ENCODE data around the gene BICC1. TPM values are rescaled to one million over a fixed set of nuclear protein-coding genes. Genes with fewer than 3 reads are reported as not detected.

Gene BICC1
- total and polyA plus RNA-seq, 2 of the 4 experiments (the other 2 are of a cell fraction), result 5.7 to 42.5 TPM

- Histone ChIP-seq H3K23ac (ENCODE audit: low read depth, low read length) (no peak overlapping the region), H4K8ac (ENCODE audit: low read depth in 2 of 2, low read length in 2 of 2) (no peak overlapping the region), H2BK20ac (ENCODE audit: low read depth, low read length) (no peak overlapping the region), H4K20me1 (ENCODE audit: insufficient read depth, low read length) (no peaks in the 10 kb centered on the region; the same call in none of the 2 replicates), H2BK120ac (ENCODE audit: low read depth, low read length) (no peak overlapping the region), H3K36me3 (ENCODE audit: control insufficient read depth, insufficient read depth, low read length) (peaks cover 2% of the 10 kb centered on the region), H3K9ac (ENCODE audit: low read depth, low read length) (no peak overlapping the region), H2BK15ac (ENCODE audit: low read depth, low read length) (no peak overlapping the region), H3K9me3 (ENCODE audit: control insufficient read depth, insufficient read depth, low read length) (no peaks in the 10 kb centered on the region), H3K4ac (ENCODE audit: low read depth, low read length) (no peak overlapping the region), H3K14ac (replicated peaks; ENCODE audit: low read depth, low read length) (no peak overlapping the region), H4K5ac (ENCODE audit: low read depth, low read length) (no peak overlapping the region), H3K56ac (ENCODE audit: extremely low read depth, insufficient read depth, low read length) (no peak overlapping the region), H3K18ac (ENCODE audit: low read depth, low read length) (no peak overlapping the region), H4K91ac (ENCODE audit: insufficient read depth, low read depth, low read length) (no peak overlapping the region), H2AFZ (replicated peaks; ENCODE audit: low read length, poor library complexity) (no peak overlapping the region), H3K27me3 (ENCODE audit: control insufficient read depth, insufficient read depth, low read length) (no peaks in the 10 kb centered on the region), H2AK9ac (replicated peaks; ENCODE audit: low read depth, low read length, poor library complexity) (no peak overlapping the region), H3K4me1 (ENCODE audit: control insufficient read depth, insufficient read depth, low read length) (peaks cover 2% of the 10 kb centered on the region; the same call in 1 of the 2 replicates), H3K79me1 (ENCODE audit: low read depth in 1 of 2, low read length in 2 of 2) (peaks cover 15 to 29% of the 10 kb centered on the region in 2 experiments), H3K4me3 (ENCODE audit: insufficient read depth, low read depth, low read length) (no peak overlapping the region), H2BK5ac (ENCODE audit: low read depth, low read length, poor library complexity, severe bottlenecking) (no peak overlapping the region), H3K4me2 (ENCODE audit: low read depth, low read length) (no peak overlapping the region), H3K9me1 (ENCODE audit: insufficient read depth, low read length) (no peaks in the 10 kb centered on the region), H3K27ac (ENCODE audit: insufficient read depth, low read length) (no peak overlapping the region), H2AK5ac (ENCODE audit: low read depth, low read length) (no peak overlapping the region)
- ATAC-seq (ENCODE audit: low read depth) (no peak), DNase-seq (no peak)
- intact Hi-C loops (cut with micrococcal nuclease) (no loop called here), in situ Hi-C loops (cut with MboI; ENCODE audit: low sequenced_read_pairs) (no loop called here), dilution Hi-C loops (cut with HindIII; ENCODE audit: low sequenced_read_pairs, unreplicated experiment) (no loop called here)
- CTCF ChIA-PET, result no interaction called here
- WGBS, 2 experiments (ENCODE audit: extremely low coverage in 2 of 2, insufficient read length in 1 of 2), result no CpG with 5 or more reads among the region's 4 CpGs
- no TSS peak for BruUV-seq (replicated peaks)
- no peak for TF ChIP-seq FOS (IDR thresholded peaks at IDR 0.05; ENCODE audit: low read depth, low read length)
- TF ChIP-seq CEBPB (IDR thresholded peaks at IDR 0.05; ENCODE audit: low read depth, low read length), result no peak
- no peak for TF ChIP-seq NFE2L2 (IDR thresholded peaks at IDR 0.05; ENCODE audit: low read depth, low read length)
- POLR2A ChIA-PET (ENCODE audit: unreplicated experiment), result no interaction called here
Measured at GRCh38 chr10:58721601-58722281, 209.1 kb downstream of the BICC1 start.

Measured in IMR-90 (cell line).